Liver (tissue), 3 donors: ENCODE data around the gene FRG2.
"Not testable (repeated sequence)": the region's sequence is repeated elsewhere in the genome, so short reads cannot be mapped to it uniquely, and the experiment has no call there.

Experiments
- ATF3 ChIP-seq: IDR thresholded peaks from 2 replicates; pipeline ENCODE4 v1.6.1; 2016; ENCODE audit warnings: antibody characterized with exemption
- CTCF ChIP-seq: fragments of 150-350 bp; IDR thresholded peaks from 2 replicates; pipeline ENCODE4 v1.5.1; 2017; ENCODE audit warnings: improper control_type of control experiment, low read depth, low read length; ENCODE audit not compliant: missing input control
- FOXA1 ChIP-seq: IDR thresholded peaks from 2 replicates; pipeline ENCODE4 v1.6.1; 2016; ENCODE audit warnings: antibody characterized with exemption
- GABPA ChIP-seq, 2 donors: IDR thresholded peaks in 1 of 2; conservative IDR thresholded peaks in 1 of 2; 2 replicates each; pipeline ENCODE4 v1.6.1; 2016; ENCODE audit warnings: antibody characterized with exemption in 2 of 2, mild to moderate bottlenecking in 1 of 2, moderate library complexity in 1 of 2
- HNF4G ChIP-seq: IDR thresholded peaks from 2 replicates; pipeline ENCODE4 v1.6.1; 2016; ENCODE audit warnings: antibody characterized with exemption
- JUND ChIP-seq, 2 donors: IDR thresholded peaks; 2 replicates each; pipeline ENCODE4 v1.6.1; 2016; ENCODE audit warnings: antibody characterized with exemption in 2 of 2
- MAX ChIP-seq: IDR thresholded peaks from 2 replicates; pipeline ENCODE4 v1.6.1; 2016; ENCODE audit warnings: antibody characterized with exemption
- RAD21 ChIP-seq, 2 donors: IDR thresholded peaks; 2 replicates each; pipeline ENCODE4 v1.6.1; 2016; ENCODE audit warnings: antibody characterized with exemption in 2 of 2, mild to moderate bottlenecking in 2 of 2
- REST ChIP-seq: IDR thresholded peaks from 2 replicates; pipeline ENCODE4 v1.6.1; 2016; ENCODE audit warnings: antibody characterized with exemption, mild to moderate bottlenecking
- RXRA ChIP-seq, 2 donors: IDR thresholded peaks; 2 replicates each; pipeline ENCODE4 v1.6.1; 2017 to 2018; ENCODE audit warnings: antibody characterized with exemption in 2 of 2, mild to moderate bottlenecking in 1 of 2
- SP1 ChIP-seq: IDR thresholded peaks from 2 replicates; pipeline ENCODE4 v1.6.1; 2018; ENCODE audit warnings: antibody characterized with exemption, mild to moderate bottlenecking
- TAF1 ChIP-seq: conservative IDR thresholded peaks from 2 replicates; pipeline ENCODE4 v1.6.1; 2016; ENCODE audit warnings: antibody characterized with exemption, mild to moderate bottlenecking
- ZBTB33 ChIP-seq: IDR thresholded peaks from 2 replicates; pipeline ENCODE4 v1.6.1; 2016; ENCODE audit warnings: antibody characterized with exemption
- donor health status: healthy.
- donor health status: healthy.

GRCh38 chr4:190021973-190022372 is 5.1 kb downstream of the FRG2 start:
- not testable (repeated sequence) for TF ChIP-seq CTCF; FOXA1; SP1; REST; RAD21 (IDR thresholded peaks at IDR 0.05); ZBTB33; TAF1; HNF4G; JUND (IDR thresholded peaks at IDR 0.05); MAX; RXRA (IDR thresholded peaks at IDR 0.05); ATF3; GABPA (IDR thresholded peaks at IDR 0.05 in 1 of 2, conservative IDR thresholded peaks at IDR 0.05 in 1 of 2)
